ENCODE data around the gene ABHD16A. TPM values are rescaled to one million over a fixed set of nuclear protein-coding genes. Genes with fewer than 3 reads are reported as not detected.

ABHD16A gene
- polyA plus RNA-seq (2012; ENCODE audit: insufficient read depth, insufficient read length, low read depth), result 30.9 TPM

GRCh38 chr6:31702819-31703716, at the start of gene ABHD16A:
Gene ABHD16A (minus strand): TSS chr6:31703324. CDS start chr6:31703281, 43 bp downstream.
- H3K9me3 ChIP-seq, result no peaks in the 10 kb centered on the region
- no peaks in the 10 kb centered on the region for H3K4me1 ChIP-seq
- TF ChIP-seq CTCF (IDR thresholded peaks at IDR 0.05; ENCODE audit: low read depth, low read length), result no peak
- peak within 1 kb of the TSS; percentile 97 for H3K4me3 ChIP-seq (ENCODE audit: low read depth, low read length)
- DNase-seq, result peak; percentile 99
- H3K27me3 ChIP-seq, result no peaks in the 10 kb centered on the region
- H3K36me3 ChIP-seq, result no peaks in the 10 kb centered on the region; the same call in 1 of the 2 replicates

GRCh38 chr6:31752739-31753319, 49.7 kb upstream of the ABHD16A start:
- no peaks in the 10 kb centered on the region for H3K36me3 ChIP-seq
- no peak for TF ChIP-seq CTCF (IDR thresholded peaks at IDR 0.05; ENCODE audit: low read depth, low read length)
- no peaks in the 10 kb centered on the region for H3K27me3 ChIP-seq
- H3K4me3 ChIP-seq (ENCODE audit: low read depth, low read length), result no peak overlapping the region
- H3K4me1 ChIP-seq, result no peaks in the 10 kb centered on the region
- no peaks in the 10 kb centered on the region for H3K9me3 ChIP-seq
- DNase-seq, result no peak

DNA sequence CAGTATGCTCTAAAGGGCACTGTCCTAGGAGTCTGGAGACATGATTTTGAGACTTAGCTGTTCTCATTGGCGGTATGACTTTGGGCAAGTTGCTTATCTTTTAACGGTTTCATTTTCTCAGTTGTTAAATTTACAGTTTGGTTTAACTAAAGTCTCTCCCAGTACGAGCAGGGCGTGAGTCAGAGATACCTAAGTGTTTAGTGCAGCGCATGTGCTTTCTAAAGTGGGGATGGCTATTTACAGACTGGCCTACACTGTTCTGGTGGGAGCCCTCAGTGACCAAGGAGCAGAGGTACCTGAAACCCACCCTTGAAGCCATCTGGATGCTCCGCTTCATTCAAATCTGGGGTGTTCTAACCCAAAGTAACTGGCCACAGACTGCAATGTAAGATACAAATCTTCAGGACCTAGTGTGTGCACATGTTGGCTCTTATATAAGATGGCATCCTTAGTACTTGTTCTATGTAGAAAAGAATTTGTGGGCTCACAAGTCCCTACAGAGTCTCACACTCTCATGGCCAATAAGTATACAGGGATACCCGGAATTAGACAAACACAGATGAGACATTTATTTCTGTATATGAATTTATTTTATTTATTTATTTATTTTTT, 47.4 kb upstream of the ABHD16A start:
- Histone ChIP-seq H3K9me3 (no peaks in the 10 kb centered on the region), H3K27me3 (no peaks in the 10 kb centered on the region), H3K36me3 (no peaks in the 10 kb centered on the region; the same call in 1 of the 2 replicates), H3K4me1 (no peaks in the 10 kb centered on the region), H3K4me3 (ENCODE audit: low read depth, low read length) (no peak overlapping the region)
- no peak for DNase-seq
- TF ChIP-seq CTCF (IDR thresholded peaks at IDR 0.05; ENCODE audit: low read depth, low read length), result no peak

DNA sequence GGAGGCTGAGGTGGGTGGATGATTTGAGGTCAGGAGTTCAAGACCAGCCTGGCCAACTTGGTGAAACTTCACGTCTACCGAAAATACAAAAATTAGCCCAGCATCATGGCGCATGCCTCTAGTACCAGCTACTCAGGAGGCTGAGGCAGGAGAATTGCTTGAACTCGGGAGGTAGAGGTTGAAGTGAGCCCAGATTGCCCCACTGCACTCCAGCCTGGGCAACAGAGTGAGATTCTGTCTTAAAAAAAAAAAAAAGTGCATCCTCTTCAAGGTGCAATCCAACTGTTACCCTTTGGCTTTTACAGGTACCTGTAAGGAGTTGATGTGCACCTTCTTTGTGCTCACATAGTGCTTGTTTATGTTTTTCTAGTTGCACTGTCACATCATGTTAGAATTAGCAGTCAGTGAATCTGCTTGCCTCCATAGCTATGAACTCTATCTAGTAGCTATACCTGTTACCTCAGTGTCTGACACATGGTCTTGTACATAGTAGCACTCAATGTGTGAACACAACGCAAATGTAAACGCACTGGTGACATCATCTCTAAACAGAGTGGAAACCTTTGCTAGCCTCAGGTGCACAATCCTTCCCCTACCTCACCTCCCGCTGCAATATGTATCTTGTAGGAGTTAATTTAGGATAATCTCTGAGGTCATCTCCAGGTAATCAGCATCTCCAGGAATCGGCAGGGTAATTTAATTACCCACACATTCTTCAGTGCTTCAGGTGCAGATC, 46.3 kb upstream of the ABHD16A start:
- Histone ChIP-seq H3K9me3 (no peaks in the 10 kb centered on the region), H3K4me1 (no peaks in the 10 kb centered on the region), H3K36me3 (no peaks in the 10 kb centered on the region; the same call in 1 of the 2 replicates), H3K27me3 (no peaks in the 10 kb centered on the region), H3K4me3 (ENCODE audit: low read depth, low read length) (no peak overlapping the region)
- DNase-seq, result no peak
- TF ChIP-seq CTCF (IDR thresholded peaks at IDR 0.05; ENCODE audit: low read depth, low read length), result no peak

- H3K4me3 ChIP-seq (ENCODE audit: low read depth, low read length), result no peak overlapping the region
- no peaks in the 10 kb centered on the region; the same call in 1 of the 2 replicates for H3K9me3 ChIP-seq
- H3K27me3 ChIP-seq, result no peaks in the 10 kb centered on the region
- TF ChIP-seq CTCF (IDR thresholded peaks at IDR 0.05; ENCODE audit: low read depth, low read length), result no peak
- peaks cover 4% of the 10 kb centered on the region; the same call in 1 of the 2 replicates for H3K4me1 ChIP-seq
- DNase-seq, result no peak
- H3K36me3 ChIP-seq, result peaks cover 5% of the 10 kb centered on the region
Measured at GRCh38 chr6:31744422-31744821, 41.3 kb upstream of the ABHD16A start.
